ENCODE results near the gene ACTR5. TPM values are rescaled to one million over a fixed set of nuclear protein-coding genes. Genes with fewer than 3 reads are reported as not detected.

The ACTR5 gene
- polyA plus RNA-seq, 1 donor from 2014 or later = 23.3 TPM

DNA sequence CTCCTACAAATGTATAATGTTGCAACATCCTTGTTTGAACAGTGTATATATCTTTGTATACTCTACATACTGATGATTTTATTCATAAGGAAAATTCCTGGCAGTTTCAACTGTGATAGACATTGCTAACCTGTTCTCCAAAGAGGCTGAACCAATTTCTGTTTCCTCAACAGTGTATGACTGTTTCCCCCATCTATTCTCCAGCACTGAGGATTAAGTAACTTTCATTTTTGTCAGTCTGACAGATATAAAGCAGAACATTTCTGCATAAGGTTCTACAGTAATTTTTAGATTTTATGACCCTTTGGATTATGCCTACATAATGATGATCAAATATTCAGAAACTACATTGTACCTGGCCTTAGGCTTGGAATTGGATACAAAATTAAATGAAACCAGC is 67.2 kb downstream of the ACTR5 start:
- no peaks in the 10 kb centered on the region for H3F3A ChIP-seq (ENCODE audit: insufficient read depth, low read length, poor library complexity, severe bottlenecking)
- H3K9me3 ChIP-seq (ENCODE audit: low read length) = no peaks in the 10 kb centered on the region
- no peak overlapping the region for H3K27ac ChIP-seq (ENCODE audit: low read length)
- no peaks in the 10 kb centered on the region for H3K27me3 ChIP-seq (ENCODE audit: insufficient read depth, low read depth, low read length)
- no peaks in the 10 kb centered on the region for H3K36me3 ChIP-seq (ENCODE audit: insufficient read depth, low read length)
- H3K9me2 ChIP-seq (ENCODE audit: insufficient read depth, low read length) = no peaks in the 10 kb centered on the region
- TF ChIP-seq RAD21 (conservative IDR thresholded peaks at IDR 0.05) (no peak), SMC3 (conservative IDR thresholded peaks at IDR 0.05; ENCODE audit: poor library complexity) (no peak), MXI1 (conservative IDR thresholded peaks at IDR 0.05; ENCODE audit: poor library complexity, severe bottlenecking) (no peak), REST (IDR thresholded peaks at IDR 0.05; ENCODE audit: borderline replicate concordance) (no peak), POLR2AphosphoS5 (IDR thresholded peaks at IDR 0.05) (no peak), EZH2 (IDR thresholded peaks at IDR 0.05; ENCODE audit: borderline replicate concordance, insufficient read depth, low read length, poor library complexity, severe bottlenecking) (no peak), TAF1 (IDR thresholded peaks at IDR 0.05; ENCODE audit: low read depth) (no peak), CTCF (IDR thresholded peaks at IDR 0.05; ENCODE audit: poor library complexity, severe bottlenecking) (no peak)
- H2AFZ ChIP-seq (ENCODE audit: low read depth, low read length) = no peak overlapping the region
- H4K20me1 ChIP-seq (ENCODE audit: insufficient read depth) = no peaks in the 10 kb centered on the region
- no peak overlapping the region for H3K9ac ChIP-seq (ENCODE audit: low read length)
- H3K79me2 ChIP-seq (replicated peaks; ENCODE audit: insufficient read depth, low read length) = no peaks in the 10 kb centered on the region
- H3K4me2 ChIP-seq (ENCODE audit: low read length) = no peak overlapping the region
- no peak overlapping the region for H3K4me3 ChIP-seq (ENCODE audit: low read length)

- H3K27me3 ChIP-seq (ENCODE audit: insufficient read depth, low read depth, low read length) = no peaks in the 10 kb centered on the region
- H3K27ac ChIP-seq (ENCODE audit: low read length) = no peak overlapping the region
- H3K79me2 ChIP-seq (replicated peaks; ENCODE audit: insufficient read depth, low read length) = no peaks in the 10 kb centered on the region
- H3K4me2 ChIP-seq (ENCODE audit: low read length) = no peak overlapping the region
- no peak overlapping the region for H3K9ac ChIP-seq (ENCODE audit: low read length)
- no peaks in the 10 kb centered on the region for H3K9me2 ChIP-seq (ENCODE audit: insufficient read depth, low read length)
- H4K20me1 ChIP-seq (ENCODE audit: insufficient read depth) = no peaks in the 10 kb centered on the region
- TF ChIP-seq EZH2 (IDR thresholded peaks at IDR 0.05; ENCODE audit: borderline replicate concordance, insufficient read depth, low read length, poor library complexity, severe bottlenecking) = no peak
- no peak for TF ChIP-seq CTCF (IDR thresholded peaks at IDR 0.05; ENCODE audit: poor library complexity, severe bottlenecking)
- TF ChIP-seq RAD21 (conservative IDR thresholded peaks at IDR 0.05) = no peak
- no peak for TF ChIP-seq MXI1 (conservative IDR thresholded peaks at IDR 0.05; ENCODE audit: poor library complexity, severe bottlenecking)
- no peak for TF ChIP-seq POLR2AphosphoS5 (IDR thresholded peaks at IDR 0.05)
- no peak for TF ChIP-seq TAF1 (IDR thresholded peaks at IDR 0.05; ENCODE audit: low read depth)
- no peak for TF ChIP-seq SMC3 (conservative IDR thresholded peaks at IDR 0.05; ENCODE audit: poor library complexity)
- no peak for TF ChIP-seq REST (IDR thresholded peaks at IDR 0.05; ENCODE audit: borderline replicate concordance)
- no peak for TF ChIP-seq EP300 (conservative IDR thresholded peaks at IDR 0.05; ENCODE audit: poor library complexity, severe bottlenecking)
- no peaks in the 10 kb centered on the region for H3F3A ChIP-seq (ENCODE audit: insufficient read depth, low read length, poor library complexity, severe bottlenecking)
- no peak overlapping the region for H2AFZ ChIP-seq (ENCODE audit: low read depth, low read length)
- H3K4me3 ChIP-seq (ENCODE audit: low read length) = no peak overlapping the region
- H3K9me3 ChIP-seq (ENCODE audit: low read length) = no peaks in the 10 kb centered on the region
- no peaks in the 10 kb centered on the region for H3K36me3 ChIP-seq (ENCODE audit: insufficient read depth, low read length)
Observed at GRCh38 chr20:38818113-38819065, 70.1 kb downstream of the ACTR5 start.

All from neural cell (in vitro differentiated cells).